ENCODE measurements around the gene CCDC148. TPM values are rescaled to one million over a fixed set of nuclear protein-coding genes. Genes with fewer than 3 reads are reported as not detected.
"Not testable (repeated sequence)": the region's sequence is repeated elsewhere in the genome, so short reads cannot be mapped to it uniquely, and the experiment has no call there.

The CCDC148 gene
- total RNA-seq, 1 experiment from 2014 or later, result 0.11 TPM

DNA sequence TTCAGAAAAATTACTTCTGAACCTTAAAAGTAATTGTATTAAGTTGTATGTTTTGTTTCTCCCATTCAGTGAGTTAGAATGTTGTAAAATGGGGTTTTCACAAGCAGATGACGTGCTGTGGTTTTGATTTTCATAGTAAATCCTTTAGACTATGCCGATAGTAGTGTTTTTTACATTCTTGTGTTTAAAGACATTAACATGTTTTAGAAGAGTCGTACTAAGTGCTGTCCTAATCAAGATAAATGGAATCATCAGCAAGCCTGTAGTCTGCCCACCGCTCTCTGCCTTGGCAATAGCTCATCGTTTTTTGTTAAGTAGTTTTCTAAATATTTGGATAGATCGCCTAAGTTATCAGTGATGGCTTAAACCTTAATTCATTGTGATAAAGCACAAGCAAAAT is 21.7 kb upstream of the CCDC148 start:
- Histone ChIP-seq H4K20me1 (ENCODE audit: low read length) (no peaks in the 10 kb centered on the region), H3K4me1 (ENCODE audit: insufficient read depth, low read length) (0 out of 2 replicates have a peak, but pooled peaks cover 5% of the 10 kb centered on the region), H3F3A (ENCODE audit: low read length, unreplicated experiment) (no peaks in the 10 kb centered on the region), H3K9me2 (replicated peaks; ENCODE audit: low read length) (no peaks in the 10 kb centered on the region), H3K9me3 (ENCODE audit: low read length) (no peaks in the 10 kb centered on the region), H3K36me3 (ENCODE audit: low read depth, low read length) (no peaks in the 10 kb centered on the region), H3K4me2 (ENCODE audit: low read length) (no peak overlapping the region), H3K79me2 (ENCODE audit: low read length) (peaks cover 10% of the 10 kb centered on the region; the same call in 1 of the 2 replicates), H3K27ac (ENCODE audit: low read length) (no peak overlapping the region), H3K27me3 (ENCODE audit: low read length) (no peaks in the 10 kb centered on the region), H3K4me3 (ENCODE audit: low read length) (no peak overlapping the region), H2AFZ (ENCODE audit: low read length) (no peak overlapping the region), H3K9ac (ENCODE audit: low read length) (no peak overlapping the region)
- ChIA-PET POLR2A (ENCODE audit: unreplicated experiment) (interaction anchor here (0.6 to 0.7 kb wide), 2 partner anchors 567 to 1137 kb away, joined by 3 to 6 read pairs; no protein-coding TSS in a partner anchor), CTCF (no interaction called here)
- ATAC-seq (no peak), DNase-seq (no peak)
- intact Hi-C loops (cut with micrococcal nuclease), result no loop called here
- TF ChIP-seq EZH2 (IDR thresholded peaks at IDR 0.05; ENCODE audit: low read length, unreplicated experiment), result no peak
- no peak for TF ChIP-seq CTCF (conservative IDR thresholded peaks at IDR 0.05; ENCODE audit: low read depth, low read length)
- TF ChIP-seq EZH2phosphoT487 (IDR thresholded peaks at IDR 0.05; ENCODE audit: borderline replicate concordance, low read length), result no peak
- BruUV-seq (replicated peaks), result no TSS peak

GRCh38 chr2:158477202-158477601 is 20.6 kb upstream of the CCDC148 start:
- no peaks in the 10 kb centered on the region for H3K36me3 ChIP-seq (ENCODE audit: low read depth, low read length)
- no peak for TF ChIP-seq EZH2phosphoT487 (IDR thresholded peaks at IDR 0.05; ENCODE audit: borderline replicate concordance, low read length)
- TF ChIP-seq EZH2 (IDR thresholded peaks at IDR 0.05; ENCODE audit: low read length, unreplicated experiment), result no peak
- TF ChIP-seq CTCF (conservative IDR thresholded peaks at IDR 0.05; ENCODE audit: low read depth, low read length), result no peak
- no peaks in the 10 kb centered on the region for H4K20me1 ChIP-seq (ENCODE audit: low read length)
- H2AFZ ChIP-seq (ENCODE audit: low read length), result no peak overlapping the region
- no peaks in the 10 kb centered on the region for H3K9me2 ChIP-seq (replicated peaks; ENCODE audit: low read length)
- intact Hi-C loops (cut with micrococcal nuclease), result no loop called here
- DNase-seq (no peak), ATAC-seq (no peak)
- H3K4me2 ChIP-seq (ENCODE audit: low read length), result no peak overlapping the region
- H3K9ac ChIP-seq (ENCODE audit: low read length), result no peak overlapping the region
- POLR2A ChIA-PET (ENCODE audit: unreplicated experiment), result no interaction called here
- no peak overlapping the region for H3K4me3 ChIP-seq (ENCODE audit: low read length)
- H3K27me3 ChIP-seq (ENCODE audit: low read length), result no peaks in the 10 kb centered on the region
- CTCF ChIA-PET, result no interaction called here
- no peaks in the 10 kb centered on the region for H3K4me1 ChIP-seq (ENCODE audit: insufficient read depth, low read length)
- no peaks in the 10 kb centered on the region for H3K9me3 ChIP-seq (ENCODE audit: low read length)
- no TSS peak for BruUV-seq (replicated peaks)
- no peak overlapping the region for H3K27ac ChIP-seq (ENCODE audit: low read length)
- H3K79me2 ChIP-seq (ENCODE audit: low read length), result peaks cover 2% of the 10 kb centered on the region; the same call in 1 of the 2 replicates
- no peaks in the 10 kb centered on the region for H3F3A ChIP-seq (ENCODE audit: low read length, unreplicated experiment)

DNA sequence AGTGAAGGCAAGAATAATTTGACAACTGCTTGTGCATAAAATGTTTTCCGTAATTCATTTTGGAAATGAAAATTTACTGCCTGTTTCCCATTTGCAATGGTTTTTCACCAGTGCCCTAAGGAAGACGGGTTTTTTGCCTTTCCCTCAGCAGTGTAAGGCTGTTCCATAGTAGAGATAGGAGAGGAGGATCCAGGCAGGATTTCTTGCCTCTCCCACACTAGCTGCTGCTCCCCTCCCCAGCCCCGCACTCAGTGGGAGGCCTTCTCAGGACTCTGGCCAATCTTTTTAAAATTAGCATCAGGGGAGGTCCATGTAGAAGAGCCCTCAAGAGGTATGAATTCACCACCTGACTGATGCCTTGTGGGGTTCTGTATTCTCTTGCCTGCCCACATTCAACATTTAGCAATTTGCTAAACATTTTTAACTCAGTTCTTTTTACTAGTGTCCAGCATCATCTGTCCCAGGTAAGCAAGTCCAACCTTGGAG is 18.0 kb upstream of the CCDC148 start:
- ATAC-seq, result not testable (repeated sequence)

More for the DNA sequence above, 18.0 kb upstream of the CCDC148 start:
- H3K4me2 ChIP-seq (ENCODE audit: low read length); intact Hi-C loops (cut with micrococcal nuclease); H3K4me1 ChIP-seq (ENCODE audit: insufficient read depth, low read length); H3K79me2 ChIP-seq (ENCODE audit: low read length); H3K27ac ChIP-seq (ENCODE audit: low read length); H4K20me1 ChIP-seq (ENCODE audit: low read length); H3K9me3 ChIP-seq (ENCODE audit: low read length); H3K9me2 ChIP-seq (replicated peaks; ENCODE audit: low read length); DNase-seq; POLR2A ChIA-PET (ENCODE audit: unreplicated experiment); H3K27me3 ChIP-seq (ENCODE audit: low read length); BruUV-seq (replicated peaks); H3K36me3 ChIP-seq (ENCODE audit: low read depth, low read length); H3K4me3 ChIP-seq (ENCODE audit: low read length); H3K9ac ChIP-seq (ENCODE audit: low read length); H3F3A ChIP-seq (ENCODE audit: low read length, unreplicated experiment); H2AFZ ChIP-seq (ENCODE audit: low read length): not testable (repeated sequence)
- CTCF ChIA-PET, result interaction anchor here (0.6 kb wide), 1 partner anchor 249 kb away, joined by 4 read pairs; no protein-coding TSS in a partner anchor

All from PC-3 (cell line).